ENCODE measurements around the gene TRUB2.
"Not testable (repeated sequence)": the region's sequence is repeated elsewhere in the genome, so short reads cannot be mapped to it uniquely, and the experiment has no call there.

Gene TRUB2

GRCh38 chr9:128340691-128341434 lies 18.6 kb upstream of the TRUB2 start:
- no peak for DNase-seq

DNA sequence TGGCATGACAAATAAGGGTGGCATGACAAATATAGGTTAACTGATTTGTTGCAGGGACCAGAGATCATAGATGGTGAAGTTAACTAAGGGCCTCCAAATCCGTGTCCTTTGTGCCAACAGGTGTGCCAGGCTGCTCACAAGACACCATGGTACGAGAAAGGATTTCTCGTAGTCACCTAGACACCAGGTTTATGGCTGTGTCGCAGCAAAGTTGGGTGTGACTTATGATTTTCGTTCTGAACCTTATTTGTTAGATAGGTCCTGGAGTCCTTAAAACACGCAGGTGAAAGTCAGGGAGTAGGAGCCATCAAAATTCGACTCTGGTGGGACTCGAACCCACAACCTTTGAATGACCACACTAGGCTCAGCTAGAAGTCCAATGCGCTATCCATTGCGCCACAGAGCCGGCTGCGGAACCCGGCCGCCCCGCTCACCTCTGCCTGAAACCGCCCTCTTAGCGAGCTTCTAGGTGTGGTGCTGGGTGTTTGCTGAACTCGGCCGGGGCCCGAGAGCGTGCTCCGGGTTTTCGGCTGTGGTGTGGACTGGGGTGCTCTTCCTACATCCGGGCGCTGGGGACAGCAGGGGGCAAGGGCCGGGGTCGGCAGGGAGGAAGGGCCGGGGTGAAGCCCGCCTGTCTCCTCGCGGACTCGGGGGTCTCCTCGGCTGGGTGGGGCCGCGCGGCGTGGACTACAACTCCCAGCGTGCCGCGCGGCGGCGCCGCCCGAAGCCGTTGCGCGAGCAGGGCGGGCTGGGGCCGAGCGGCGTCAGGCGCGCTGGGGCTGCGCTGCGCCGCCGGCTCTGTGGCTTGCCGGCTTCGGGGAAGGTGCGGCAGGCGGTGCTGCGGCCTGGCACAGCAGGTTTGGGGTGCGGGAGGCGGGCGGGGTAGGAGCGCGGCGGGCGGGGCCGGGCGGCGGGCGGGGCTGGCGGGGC lies 17.8 kb upstream of the TRUB2 start, which contains the start of gene SLC27A4:
Gene SLC27A4, plus strand, starts transcription at position 767 of the 930 bp plus-strand sequence. CDS start 2,606 bp downstream, outside the sequence.
- DNase-seq, result peak; percentile 64 to 90 (median 77)

DNA sequence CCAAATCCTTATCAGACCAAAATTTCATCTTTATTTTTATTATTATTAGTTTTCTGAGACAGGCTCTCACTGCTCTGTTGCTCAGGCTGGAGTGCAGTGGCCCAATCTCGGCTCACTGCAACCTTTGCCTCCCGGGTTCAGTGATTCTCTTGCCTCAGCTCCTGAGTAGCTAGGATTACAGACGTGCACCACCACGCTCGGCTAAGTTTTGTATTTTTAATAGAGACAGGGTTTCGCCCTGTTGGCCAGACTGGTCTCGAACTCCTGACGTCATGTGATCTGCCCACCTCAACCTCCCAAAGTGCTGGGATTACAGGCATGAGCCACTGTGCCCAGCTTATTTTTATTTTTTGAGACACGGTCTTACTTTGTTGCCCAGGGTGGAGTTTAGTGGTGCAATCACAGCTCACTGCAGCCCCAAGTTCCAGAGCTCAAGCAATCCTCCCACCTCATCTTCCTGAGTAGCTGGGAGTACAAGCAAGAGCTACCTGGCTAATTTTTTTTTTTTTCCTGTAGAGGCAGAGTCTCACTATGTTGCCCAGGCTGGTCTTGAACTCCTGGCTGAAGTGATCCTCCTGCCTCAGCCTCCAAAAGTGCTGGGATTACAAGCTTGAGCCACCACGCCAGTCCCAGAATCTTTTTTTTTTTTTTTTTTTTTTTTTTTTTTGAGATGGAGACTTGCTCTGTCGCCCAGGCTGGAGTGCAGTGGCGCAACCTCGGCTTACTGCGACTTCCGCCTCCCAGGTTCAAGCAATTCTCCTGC lies 16.8 kb upstream of the TRUB2 start:
- DNase-seq, result not testable (repeated sequence)

DNA sequence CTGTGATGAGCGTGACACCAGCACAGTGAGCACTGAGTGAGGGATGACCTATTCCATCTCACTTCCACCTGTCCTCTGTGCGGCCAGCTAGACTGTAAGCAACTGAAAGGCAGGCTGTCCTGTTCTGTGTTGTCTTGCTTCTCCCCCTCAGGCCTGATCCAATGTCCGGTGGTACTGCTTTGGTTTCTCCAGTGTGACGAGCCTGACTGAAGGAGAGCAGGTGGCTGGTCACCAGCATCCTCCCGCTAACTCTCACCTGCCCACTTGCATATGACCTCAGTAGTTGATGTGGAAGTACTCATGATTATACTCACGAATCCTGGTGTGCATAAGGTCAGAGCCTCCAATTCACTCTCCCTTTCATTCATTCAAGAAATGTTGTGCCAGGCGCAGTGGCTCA lies 15.7 kb upstream of the TRUB2 start:
- no peak for DNase-seq

- DNase-seq, result no peak
Observed at GRCh38 chr9:128335914-128336313, 13.7 kb upstream of the TRUB2 start.

GRCh38 chr9:128335161-128335560 lies 12.9 kb upstream of the TRUB2 start:
- no peak for DNase-seq

DNA sequence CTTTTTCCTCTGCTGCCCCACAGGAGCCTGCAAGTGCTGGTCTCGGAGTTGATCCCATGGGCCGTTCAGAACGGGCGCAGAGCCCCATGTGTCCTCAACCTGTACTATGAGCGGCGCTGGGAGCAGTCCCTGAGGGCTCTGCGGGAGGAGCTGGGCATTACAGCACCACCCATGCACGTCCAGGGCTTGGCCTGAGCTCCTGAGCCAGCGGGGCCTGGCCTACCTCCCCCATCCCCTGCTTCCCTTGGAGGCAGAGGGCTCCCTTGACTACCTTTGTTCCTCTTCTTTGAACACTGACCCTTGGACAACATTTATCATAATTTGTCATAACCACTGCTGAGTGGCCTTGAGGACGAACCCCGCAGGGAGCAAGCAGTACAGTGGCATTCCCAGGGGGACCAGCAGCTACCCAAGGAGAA lies 11.2 kb upstream of the TRUB2 start:
- DNase-seq, result no peak

- DNase-seq, result no peak
Observed at GRCh38 chr9:128325629-128326028, 3.4 kb upstream of the TRUB2 start.

- no peak for DNase-seq
Observed at GRCh38 chr9:128324401-128324800, 2.2 kb upstream of the TRUB2 start.

GRCh38 chr9:128323791-128324190 lies 1.5 kb upstream of the TRUB2 start:
- no peak for DNase-seq

GRCh38 chr9:128323212-128323730 lies 1.0 kb upstream of the TRUB2 start:
- no peak for DNase-seq

DNA sequence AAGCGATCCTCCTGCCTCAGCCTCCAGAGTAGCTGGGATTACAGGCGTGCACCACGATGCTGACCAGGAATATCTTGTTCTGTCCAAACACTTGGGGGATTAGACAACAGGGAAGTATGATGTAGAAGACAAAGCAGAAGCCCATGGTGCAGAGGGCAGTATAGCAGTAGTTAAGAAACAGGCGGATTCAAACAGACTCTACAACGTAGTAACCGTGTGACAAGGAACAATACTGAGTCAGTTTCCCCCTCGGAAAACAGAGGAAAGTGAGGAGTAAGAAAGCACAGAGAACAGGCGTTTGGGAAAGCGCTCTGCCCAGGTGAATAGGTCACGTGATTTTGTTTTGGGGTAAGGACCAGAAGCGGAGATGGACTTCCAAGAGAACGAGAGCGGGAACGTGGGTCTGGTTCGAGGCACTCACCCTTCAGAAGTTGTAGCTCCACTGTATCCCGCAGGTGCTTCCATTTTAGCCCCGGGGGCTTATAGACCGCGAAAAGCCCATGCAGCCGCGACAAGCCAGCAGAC lies 306 bp downstream of the TRUB2 start:
- DNase-seq, result no peak

GRCh38 chr9:128321343-128321742 lies 904 bp downstream of the TRUB2 start:
- DNase-seq, result no peak

DNA sequence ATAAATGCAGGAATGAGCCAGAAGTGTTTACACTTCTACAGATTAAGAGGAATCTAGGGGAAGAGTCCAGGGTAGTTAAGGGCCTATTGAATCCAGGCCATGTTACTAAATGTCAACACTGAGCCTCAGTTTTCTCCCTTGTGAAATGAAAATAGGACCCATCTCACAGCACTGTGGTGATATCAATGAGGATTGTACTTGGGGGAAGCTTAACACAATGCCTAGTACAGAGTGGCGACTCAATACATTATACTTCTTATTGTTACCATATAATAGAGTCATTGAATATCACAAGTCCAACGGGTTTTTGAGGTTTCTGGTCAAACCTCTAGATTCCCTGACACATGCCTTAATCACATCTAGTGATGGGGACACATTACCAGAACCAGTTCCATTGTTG lies 4.6 kb downstream of the TRUB2 start:
- no peak for DNase-seq

GRCh38 chr9:128316421-128316820 lies 5.8 kb downstream of the TRUB2 start:
- no peak for DNase-seq

- no peak for DNase-seq
Observed at GRCh38 chr9:128314697-128315096, 7.5 kb downstream of the TRUB2 start.

GRCh38 chr9:128310461-128310860 lies 11.8 kb downstream of the TRUB2 start:
- DNase-seq, result no peak

GRCh38 chr9:128309551-128309950 lies 12.7 kb downstream of the TRUB2 start:
- DNase-seq, result no peak

- no peak for DNase-seq
Observed at GRCh38 chr9:128304971-128305288, 17.3 kb downstream of the TRUB2 start.

GRCh38 chr9:128304136-128304970 lies 17.9 kb downstream of the TRUB2 start:
- DNase-seq, result no peak
